Measurements from ENCODE around the gene SH3GLB2. TPM values are rescaled to one million over a fixed set of nuclear protein-coding genes. Genes with fewer than 3 reads are reported as not detected.
"Not testable (repeated sequence)": the region's sequence is repeated elsewhere in the genome, so short reads cannot be mapped to it uniquely, and the experiment has no call there.

The SH3GLB2 gene
- total and polyA plus RNA-seq, 3 donors from 2014 or later: 62.3 to 92.2 (median 88.8) TPM

- WGBS, 2 donors: 1 to 4% methylated on average over 23 to 32 of the region's 32 CpGs
- Histone ChIP-seq H3K4me1 (peaks cover 16% of the 10 kb centered on the region), H3K4me3 (peak overlapping the region; percentile 64 to 91), H3K27me3 (no peaks in the 10 kb centered on the region), H3K27ac (peak overlapping the region; percentile 48 to 56), H3K36me3 (ENCODE audit: low read depth, missing control alignments) (no peaks in the 10 kb centered on the region), H3K9me3 (no peaks in the 10 kb centered on the region)
- TF ChIP-seq CTCF (IDR thresholded peaks at IDR 0.05) (no peak), POLR2A (IDR thresholded peaks at IDR 0.05) (no peak)
- intact Hi-C loops (cut with DNase I; ENCODE audit: low total_unique reads): no loop called here
- no peak for DNase-seq
Observed at GRCh38 chr9:129036923-129037766, 9.0 kb upstream of the SH3GLB2 start.

- WGBS, 2 donors: 0% methylated on average over 27 to 49 of the region's 49 CpGs
- H3K27me3 ChIP-seq: no peaks in the 10 kb centered on the region
- H3K4me1 ChIP-seq: peaks cover 16% of the 10 kb centered on the region
- H3K4me3 ChIP-seq: peak within 1 kb of the TSS; percentile 64 to 91
- H3K27ac ChIP-seq: peak within 1 kb of the TSS; percentile 56 to 67
- intact Hi-C loops (cut with DNase I; ENCODE audit: low total_unique reads): no loop called here
- TF ChIP-seq POLR2A (IDR thresholded peaks at IDR 0.05) (no peak), CTCF (IDR thresholded peaks at IDR 0.05) (peak in 1 of 3 experiments; percentile 25)
- H3K9me3 ChIP-seq: no peaks in the 10 kb centered on the region
- no peaks in the 10 kb centered on the region for H3K36me3 ChIP-seq (ENCODE audit: low read depth, missing control alignments)
- peak; percentile 100 for DNase-seq
Observed at GRCh38 chr9:129036241-129036922, 8.3 kb upstream of the SH3GLB2 start, which contains the start of gene MIGA2. MIGA2 (plus strand) TSS chr9:129036626; CDS start chr9:129040595, 3,969 bp downstream.

GRCh38 chr9:129035838-129036237, 7.7 kb upstream of the SH3GLB2 start:
- 13 to 46% methylated on average over 12 to 13 of the region's 13 CpGs for whole genome bisulfite sequencing, 2 donors
- H3K9me3 ChIP-seq; H3K36me3 ChIP-seq (ENCODE audit: low read depth, missing control alignments); H3K27me3 ChIP-seq; intact Hi-C loops (cut with DNase I; ENCODE audit: low total_unique reads); DNase-seq: not testable (repeated sequence)
- peak overlapping the region; percentile 64 to 91 for H3K4me3 ChIP-seq
- H3K4me1 ChIP-seq: peaks cover 16% of the 10 kb centered on the region
- peak overlapping the region in 1 of 2 donors; percentile 67 for H3K27ac ChIP-seq

GRCh38 chr9:129033216-129033615, 5.1 kb upstream of the SH3GLB2 start:
- Histone ChIP-seq H3K36me3 (ENCODE audit: low read depth, missing control alignments) (no peaks in the 10 kb centered on the region), H3K9me3 (no peaks in the 10 kb centered on the region), H3K27ac (no peak overlapping the region), H3K4me1 (peaks cover 18% of the 10 kb centered on the region), H3K4me3 (no peak overlapping the region), H3K27me3 (no peaks in the 10 kb centered on the region)
- 93% methylated on average over 8 of the region's 8 CpGs for WGBS, 2 donors
- no peak for DNase-seq
- intact Hi-C loops (cut with DNase I; ENCODE audit: low total_unique reads): no loop called here
- TF ChIP-seq CTCF (IDR thresholded peaks at IDR 0.05): no peak
- no peak for TF ChIP-seq POLR2A (IDR thresholded peaks at IDR 0.05)

- no peak for DNase-seq
- no peaks in the 10 kb centered on the region for H3K27me3 ChIP-seq
- WGBS, 2 donors: 90 to 91% methylated on average over 10 to 12 of the region's 12 CpGs
- TF ChIP-seq POLR2A (IDR thresholded peaks at IDR 0.05) (no peak), CTCF (IDR thresholded peaks at IDR 0.05) (no peak)
- no peaks in the 10 kb centered on the region for H3K36me3 ChIP-seq (ENCODE audit: low read depth, missing control alignments)
- intact Hi-C loops (cut with DNase I; ENCODE audit: low total_unique reads): no loop called here
- no peak overlapping the region for H3K27ac ChIP-seq
- H3K4me1 ChIP-seq: peaks cover 12% of the 10 kb centered on the region
- no peak overlapping the region for H3K4me3 ChIP-seq
- H3K9me3 ChIP-seq: no peaks in the 10 kb centered on the region
Observed at GRCh38 chr9:129032541-129033159, 4.5 kb upstream of the SH3GLB2 start.

Data from testis (tissue), 3 donors.